Neural cell (in vitro differentiated cells): ENCODE measurements around the gene DIP2C.

ENCODE experiments used
- CTCF ChIP-seq: fragments of 450-650 bp; IDR thresholded peaks from 2 replicates; pipeline ENCODE4 v1.5.1; 2014; ENCODE audit warnings: antibody characterized with exemption, mild to moderate bottlenecking, moderate library complexity; ENCODE audit not compliant: poor library complexity, severe bottlenecking
- EP300 ChIP-seq: fragments of 450-650 bp; conservative IDR thresholded peaks from 2 replicates; pipeline ENCODE4 v1.6.1; 2014; ENCODE audit warnings: antibody characterized with exemption, mild to moderate bottlenecking, moderate library complexity; ENCODE audit not compliant: poor library complexity, severe bottlenecking
- EZH2 ChIP-seq: fragments of 200-600, 300-800 bp; shearing (Covaris generic), sonication (generic); IDR thresholded peaks from 2 replicates; pipeline ENCODE4 v1.6.1; 2014; ENCODE audit warnings: antibody characterized with exemption, low read length, borderline replicate concordance, mild to moderate bottlenecking; ENCODE audit not compliant: insufficient read depth, poor library complexity, severe bottlenecking
- POLR2AphosphoS5 ChIP-seq: IDR thresholded peaks from 2 replicates; pipeline ENCODE4 v1.6.1; 2012
- SMC3 ChIP-seq: fragments of 450-650 bp; conservative IDR thresholded peaks from 2 replicates; pipeline ENCODE4 v1.6.1; 2014; ENCODE audit warnings: antibody characterized with exemption, mild to moderate bottlenecking, moderate library complexity; ENCODE audit not compliant: poor library complexity

DNA sequence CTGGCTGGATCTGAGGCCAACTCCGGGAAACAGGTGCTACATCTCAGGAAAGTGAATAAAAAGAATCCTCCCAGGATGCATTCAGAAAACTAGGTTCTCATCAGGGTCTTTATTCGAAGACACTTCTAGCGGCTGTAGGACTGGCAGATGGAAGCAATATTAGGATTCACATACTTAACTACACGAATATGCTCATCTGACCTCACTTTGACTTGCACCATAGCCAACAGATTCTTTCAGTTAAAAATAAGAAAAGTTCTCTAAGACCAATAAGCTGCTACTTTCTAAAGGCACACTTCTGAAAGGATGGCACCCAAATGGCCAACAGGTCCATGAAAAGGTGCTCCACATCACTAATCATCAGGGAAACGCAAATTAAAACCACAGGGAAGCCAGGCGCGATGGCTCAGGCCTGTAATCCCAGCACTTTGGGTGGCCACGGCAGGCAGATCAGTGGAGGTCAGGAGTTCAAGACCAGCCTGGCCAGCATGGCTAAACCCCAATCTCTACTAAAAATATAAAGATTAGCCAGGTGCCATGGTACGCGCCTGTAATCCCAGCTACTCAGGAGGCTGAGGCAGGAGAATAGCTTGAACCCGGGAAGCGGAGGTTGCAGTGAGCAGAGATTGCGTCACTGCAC is 296.2 kb downstream of the DIP2C start:
- no peak for TF ChIP-seq POLR2AphosphoS5
- no peak for TF ChIP-seq CTCF
- no peak for TF ChIP-seq EZH2
- TF ChIP-seq SMC3 = no peak
- TF ChIP-seq EP300 = no peak
